Right lobe of liver (tissue), 6 donors: Measurements from ENCODE around the gene TNFRSF1A. TPM values are rescaled to one million over a fixed set of nuclear protein-coding genes. Genes with fewer than 3 reads are reported as not detected.

Experiments
- ATAC-seq, 4 donors: fragments of 200-7000 bp; cut with Tn5 transposase; one replicate each; pipeline ENCODE4 v1.9.1; 2020; ENCODE audit warnings: mild to moderate bottlenecking in 4 of 4, moderate library complexity in 4 of 4
- DNase-seq, 3 donors: peaks; one replicate each; pipeline ENCODE4 v3.0.0-alpha.2; 2020
- H3K27ac ChIP-seq, 3 donors: fragments of 200-600 bp; one replicate each; pipeline ENCODE4 v1.8.0; 2022
- H3K27me3 ChIP-seq, 2 donors: fragments of 200-600 bp; one replicate each; pipeline ENCODE4 v1.8.0; 2022
- H3K36me3 ChIP-seq, 4 donors: fragments of 200-600 bp; sonication (generic) in 1 of 4; one replicate each; pipeline versions ENCODE4 v1.5.1 to v1.8.0; 2017 to 2022; ENCODE audit warnings: control low read depth in 1 of 4
- H3K4me1 ChIP-seq, 4 donors: fragments of 200-600 bp; sonication (generic) in 1 of 4; one replicate each; pipeline versions ENCODE4 v1.5.1 to v1.8.0; 2017 to 2022; ENCODE audit warnings: control low read depth in 1 of 4
- H3K4me3 ChIP-seq, 3 donors: fragments of 200-600 bp; one replicate each; pipeline ENCODE4 v1.8.0; 2022
- H3K9me3 ChIP-seq, 4 donors: fragments of 200-600 bp; sonication (generic) in 1 of 4; one replicate each; pipeline versions ENCODE4 v1.5.1 to v1.8.0; 2017 to 2022; ENCODE audit warnings: control low read depth in 1 of 4
- POLR2A ChIP-seq: fragments of 450-650 bp; IDR thresholded peaks from one replicate; pipeline ENCODE4 v1.6.1; 2017; ENCODE audit warnings: antibody characterized with exemption, mild to moderate bottlenecking
- WGBS: methylation state at CpG from one replicate; pipeline ENCODE4 v1.1.6; 2018; ENCODE audit warnings: low coverage, low lambda C conversion rate; ENCODE audit not compliant: insufficient coverage; ENCODE audit errors: missing lambda C conversion rate; 5-methylcytosine and 5-hydroxymethylcytosine counted together
- intact Hi-C, 2 donors: fragments of 100-400 bp; cut with DNase I; formaldehyde crosslinking; loops; one replicate each; pipeline versions ENCODE4 v1.11.2 to v1.14.1; 2022
- total RNA-seq, 6 experiments: library from RNA; depleted of rRNA in 2 of 6; stranded (reverse); fragments of >200 nt in 2 of 6; fragmentation: NEBNext Ultra II Directional in 3 of 6; extraction: Animal tissue kit (Norgen Biotek cat#: 25700) in 3 of 6; gene quantifications; one replicate each; pipeline versions ENCODE4 v1.1.0 to v1.2.4, GENCODE V29; 2016 to 2023
- TF ChIP-seq, protein P1 (sequence below), 4 donors: fragments of 200-600 bp in 3 of 4; fragments of 450-650 bp in 1 of 4; IDR thresholded peaks; one replicate each; pipeline versions ENCODE4 v1.5.1 to v1.8.0; 2016 to 2022; ENCODE audit warnings: antibody characterized with exemption in 4 of 4, mild to moderate bottlenecking in 2 of 4
- donor health status: DM: no; HTN: yes; CAD: no.
- donor health status: DM: no; HTN: no; CAD: no.
- donor health status: DM: no; HTN: no; CAD: no.
- donor health status: DM: no; HTN: yes; CAD: no.
- donor health status: DM: no; HTN: yes; CAD: no.

The TNFRSF1A gene
- total RNA-seq, 6 experiments from 2014 or later = 70.6 to 199 (median 117) TPM

DNA sequence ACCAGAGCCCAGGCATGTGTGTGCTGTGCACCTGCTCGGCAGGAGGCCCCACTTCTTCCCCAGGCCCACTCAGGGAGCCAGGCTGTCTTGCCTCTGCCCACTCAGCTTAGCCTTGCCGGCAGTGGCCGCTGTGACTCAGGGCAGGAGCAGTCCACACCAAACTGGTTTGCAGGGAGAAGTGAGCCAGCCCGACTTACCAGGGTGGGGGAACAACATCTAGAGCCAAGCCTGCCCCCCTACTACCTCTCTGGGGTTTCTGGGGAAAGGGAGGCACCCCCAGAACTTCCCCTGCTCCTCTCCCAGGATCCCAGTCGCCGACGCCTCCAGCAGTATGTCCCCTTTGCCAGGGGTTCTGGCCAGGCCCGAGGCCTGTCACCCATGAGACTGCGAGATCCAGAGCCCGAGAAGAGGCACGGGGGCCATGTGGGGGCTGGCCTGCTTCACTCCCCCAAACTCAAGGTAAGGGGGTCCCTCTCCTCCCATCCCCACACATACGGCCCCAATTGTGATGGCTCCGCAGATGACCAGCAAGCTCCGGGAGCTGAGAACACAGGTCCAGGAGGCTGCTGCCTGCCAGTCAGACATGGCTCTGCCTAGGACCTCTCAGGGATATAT, 28.4 kb downstream of the TNFRSF1A start:
- TF ChIP-seq, protein P1, sequence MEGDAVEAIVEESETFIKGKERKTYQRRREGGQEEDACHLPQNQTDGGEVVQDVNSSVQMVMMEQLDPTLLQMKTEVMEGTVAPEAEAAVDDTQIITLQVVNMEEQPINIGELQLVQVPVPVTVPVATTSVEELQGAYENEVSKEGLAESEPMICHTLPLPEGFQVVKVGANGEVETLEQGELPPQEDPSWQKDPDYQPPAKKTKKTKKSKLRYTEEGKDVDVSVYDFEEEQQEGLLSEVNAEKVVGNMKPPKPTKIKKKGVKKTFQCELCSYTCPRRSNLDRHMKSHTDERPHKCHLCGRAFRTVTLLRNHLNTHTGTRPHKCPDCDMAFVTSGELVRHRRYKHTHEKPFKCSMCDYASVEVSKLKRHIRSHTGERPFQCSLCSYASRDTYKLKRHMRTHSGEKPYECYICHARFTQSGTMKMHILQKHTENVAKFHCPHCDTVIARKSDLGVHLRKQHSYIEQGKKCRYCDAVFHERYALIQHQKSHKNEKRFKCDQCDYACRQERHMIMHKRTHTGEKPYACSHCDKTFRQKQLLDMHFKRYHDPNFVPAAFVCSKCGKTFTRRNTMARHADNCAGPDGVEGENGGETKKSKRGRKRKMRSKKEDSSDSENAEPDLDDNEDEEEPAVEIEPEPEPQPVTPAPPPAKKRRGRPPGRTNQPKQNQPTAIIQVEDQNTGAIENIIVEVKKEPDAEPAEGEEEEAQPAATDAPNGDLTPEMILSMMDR (IDR thresholded peaks at IDR 0.05) = no peak
- no peak for TF ChIP-seq POLR2A
- no peak for DNase-seq
- H3K4me3 ChIP-seq = no peak overlapping the region
- H3K27me3 ChIP-seq = no peaks in the 10 kb centered on the region
- H3K27ac ChIP-seq = no peak overlapping the region
- no peaks in the 10 kb centered on the region for H3K9me3 ChIP-seq
- H3K4me1 ChIP-seq = peaks cover 0 to 13% (median 0%) of the 10 kb centered on the region in 4 donors
- intact Hi-C loops = no loop called here
- no peak for ATAC-seq
- H3K36me3 ChIP-seq = no peaks in the 10 kb centered on the region
- WGBS = no CpG with 5 or more reads among the region's 14 CpGs

GRCh38 chr12:6312529-6313325, 29.1 kb downstream of the TNFRSF1A start:
- 40% methylated on average over 1 of the region's 11 CpGs for WGBS
- DNase-seq (peak in 2 of 3 donors; percentile 51 to 78), ATAC-seq (peak; percentile 25 to 59 (median 42))
- TF ChIP-seq, protein P1 (IDR thresholded peaks at IDR 0.05) = no peak
- no peak for TF ChIP-seq POLR2A
- H3K4me3 ChIP-seq = no peak overlapping the region
- H3K36me3 ChIP-seq = no peaks in the 10 kb centered on the region
- H3K27ac ChIP-seq = no peak overlapping the region
- intact Hi-C loops = no loop called here
- H3K4me1 ChIP-seq = peaks cover 0 to 13% (median 0%) of the 10 kb centered on the region in 4 donors
- H3K9me3 ChIP-seq = no peaks in the 10 kb centered on the region
- no peaks in the 10 kb centered on the region for H3K27me3 ChIP-seq

- Histone ChIP-seq H3K36me3 (no peaks in the 10 kb centered on the region), H3K27me3 (no peaks in the 10 kb centered on the region), H3K9me3 (no peaks in the 10 kb centered on the region), H3K4me3 (no peak overlapping the region), H3K27ac (no peak overlapping the region), H3K4me1 (peaks cover 0 to 13% (median 0%) of the 10 kb centered on the region in 4 donors)
- intact Hi-C loops = no loop called here
- TF ChIP-seq, protein P1 (IDR thresholded peaks at IDR 0.05) = no peak
- DNase-seq (no peak), ATAC-seq (no peak)
- 90% methylated on average over 3 of the region's 8 CpGs for WGBS
Measured at GRCh38 chr12:6311822-6312528, 29.9 kb downstream of the TNFRSF1A start.

DNA sequence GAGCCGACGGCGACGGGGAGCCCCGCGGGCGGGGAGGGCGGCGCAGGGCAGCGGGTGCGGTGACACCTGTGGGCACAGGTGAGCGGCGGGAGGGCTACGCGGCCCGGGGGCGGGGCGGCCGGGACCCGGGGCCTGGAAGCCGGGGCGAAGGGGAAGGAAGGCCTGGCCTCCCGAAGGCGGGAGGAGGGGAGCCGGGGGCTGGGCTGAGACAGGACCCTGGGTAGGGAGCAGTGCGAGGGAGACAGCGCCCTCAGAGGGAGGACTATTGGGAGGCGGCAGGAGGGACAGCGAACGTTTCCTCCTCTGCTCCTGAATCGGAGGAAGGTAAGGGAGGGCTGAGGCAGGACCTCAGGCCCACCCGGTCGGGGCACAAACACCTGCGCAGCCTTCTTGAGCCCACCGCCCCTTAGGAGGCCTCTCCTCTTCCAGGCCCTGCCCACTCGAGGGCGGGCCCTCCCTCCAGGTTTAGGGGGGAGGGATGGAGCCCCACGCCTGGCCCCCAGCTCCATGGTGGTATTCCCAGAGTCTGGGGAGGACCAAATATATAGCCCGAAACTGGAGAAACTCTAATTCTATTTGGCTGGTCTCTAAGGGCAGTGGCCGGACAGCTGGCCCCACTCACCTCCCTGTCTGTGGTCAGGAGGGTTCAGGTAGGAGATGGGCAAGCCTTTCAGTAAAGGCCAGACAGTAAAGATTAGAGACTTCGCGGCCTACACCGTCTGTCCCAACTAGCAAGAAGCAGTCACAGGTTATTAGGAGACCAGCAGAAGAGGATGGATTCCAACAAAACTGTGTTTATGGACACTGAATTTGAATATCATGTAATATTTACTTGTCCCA, 30.9 kb downstream of the TNFRSF1A start:
- Histone ChIP-seq H3K4me3 (peak overlapping the region; percentile 45 to 59 (median 55)), H3K27me3 (no peaks in the 10 kb centered on the region), H3K4me1 (peaks cover 0 to 13% (median 0%) of the 10 kb centered on the region in 4 donors), H3K27ac (peak overlapping the region in 2 of 3 donors; percentile 6 to 55), H3K9me3 (no peaks in the 10 kb centered on the region), H3K36me3 (no peaks in the 10 kb centered on the region)
- intact Hi-C loops = no loop called here
- ATAC-seq (peak in 1 of 4 donors; percentile 1), DNase-seq (no peak)
- WGBS = 22% methylated on average over 9 of the region's 43 CpGs
- TF ChIP-seq, protein P1 (IDR thresholded peaks at IDR 0.05) = no peak
- TF ChIP-seq POLR2A = no peak
